ENCODE data around the gene PEMT. TPM values are rescaled to one million over a fixed set of nuclear protein-coding genes. Genes with fewer than 3 reads are reported as not detected.

The PEMT gene
- total RNA-seq, 1 donor from 2014 or later, result 31.1 TPM

DNA sequence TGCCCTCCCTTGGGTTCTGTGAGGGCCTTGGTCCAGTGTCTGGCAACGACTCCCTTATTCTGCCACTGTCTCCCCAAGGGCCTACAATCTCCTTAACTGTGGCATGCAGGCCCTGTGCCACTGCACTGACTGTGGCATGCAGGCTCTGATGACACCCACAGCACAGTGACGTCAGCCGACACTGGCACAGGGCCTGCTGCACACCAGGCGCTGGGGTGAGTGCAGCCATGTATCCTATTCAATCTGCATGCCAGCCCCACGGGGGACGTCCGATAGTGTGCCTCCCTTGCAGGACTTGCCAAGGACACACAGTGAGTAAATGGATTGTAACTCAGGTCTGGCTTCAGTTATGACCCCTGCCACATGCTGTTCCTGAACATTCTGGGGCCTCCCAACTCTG is 55.6 kb downstream of the PEMT start:
- H3K27me3 Mint-ChIP-seq (ENCODE audit: low read depth), result no peaks in the 10 kb centered on the region
- no peak for DNase-seq (ENCODE audit: low spot score)
- H3K9me3 Mint-ChIP-seq (ENCODE audit: low read depth), result no peaks in the 10 kb centered on the region

GRCh38 chr17:17533901-17534441 is 57.5 kb downstream of the PEMT start:
- Mint-ChIP-seq H3K36me3 (ENCODE audit: low read depth) (no peaks in the 10 kb centered on the region), H3K27me3 (ENCODE audit: low read depth) (no peaks in the 10 kb centered on the region), H3K9me3 (ENCODE audit: low read depth) (no peaks in the 10 kb centered on the region), H3K27ac (ENCODE audit: unreplicated experiment) (no peak overlapping the region), H3K4me3 (ENCODE audit: unreplicated experiment) (no peak overlapping the region), H3K4me1 (ENCODE audit: low read depth) (peaks cover 21% of the 10 kb centered on the region)
- TF ChIP-seq, protein P1, sequence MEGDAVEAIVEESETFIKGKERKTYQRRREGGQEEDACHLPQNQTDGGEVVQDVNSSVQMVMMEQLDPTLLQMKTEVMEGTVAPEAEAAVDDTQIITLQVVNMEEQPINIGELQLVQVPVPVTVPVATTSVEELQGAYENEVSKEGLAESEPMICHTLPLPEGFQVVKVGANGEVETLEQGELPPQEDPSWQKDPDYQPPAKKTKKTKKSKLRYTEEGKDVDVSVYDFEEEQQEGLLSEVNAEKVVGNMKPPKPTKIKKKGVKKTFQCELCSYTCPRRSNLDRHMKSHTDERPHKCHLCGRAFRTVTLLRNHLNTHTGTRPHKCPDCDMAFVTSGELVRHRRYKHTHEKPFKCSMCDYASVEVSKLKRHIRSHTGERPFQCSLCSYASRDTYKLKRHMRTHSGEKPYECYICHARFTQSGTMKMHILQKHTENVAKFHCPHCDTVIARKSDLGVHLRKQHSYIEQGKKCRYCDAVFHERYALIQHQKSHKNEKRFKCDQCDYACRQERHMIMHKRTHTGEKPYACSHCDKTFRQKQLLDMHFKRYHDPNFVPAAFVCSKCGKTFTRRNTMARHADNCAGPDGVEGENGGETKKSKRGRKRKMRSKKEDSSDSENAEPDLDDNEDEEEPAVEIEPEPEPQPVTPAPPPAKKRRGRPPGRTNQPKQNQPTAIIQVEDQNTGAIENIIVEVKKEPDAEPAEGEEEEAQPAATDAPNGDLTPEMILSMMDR (IDR thresholded peaks at IDR 0.05), result no peak
- DNase-seq (ENCODE audit: low spot score), result no peak

More for the DNA sequence above, 55.6 kb downstream of the PEMT start:
- TF ChIP-seq, protein P1 (IDR thresholded peaks at IDR 0.05), result no peak
- Mint-ChIP-seq H3K36me3 (ENCODE audit: low read depth) (no peaks in the 10 kb centered on the region), H3K27ac (ENCODE audit: unreplicated experiment) (peak overlapping the region; percentile 68), H3K4me3 (ENCODE audit: unreplicated experiment) (no peak overlapping the region), H3K4me1 (ENCODE audit: low read depth) (peaks cover 26% of the 10 kb centered on the region)

DNA sequence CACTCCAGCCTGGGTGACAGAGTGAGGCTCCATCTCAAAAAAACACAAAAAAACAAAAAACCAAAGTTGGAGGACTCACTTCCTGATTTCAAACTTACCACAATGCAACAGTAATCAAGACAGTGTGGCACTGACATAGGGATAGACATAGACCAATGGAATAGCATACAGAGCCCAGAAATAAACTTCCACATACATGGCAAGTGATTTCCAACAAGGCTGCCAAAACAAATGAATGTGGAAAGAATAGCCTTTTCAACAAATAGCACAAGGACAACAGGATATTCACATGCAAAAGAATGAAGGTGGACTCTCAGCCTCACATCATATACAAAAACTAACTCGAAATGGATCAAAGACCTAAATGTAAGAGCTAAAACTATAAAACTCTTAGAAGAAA is 58.5 kb downstream of the PEMT start:
- peaks cover 14% of the 10 kb centered on the region for H3K4me1 Mint-ChIP-seq (ENCODE audit: low read depth)
- DNase-seq (ENCODE audit: low spot score), result no peak
- H3K27ac Mint-ChIP-seq (ENCODE audit: unreplicated experiment), result no peak overlapping the region
- TF ChIP-seq, protein P1 (IDR thresholded peaks at IDR 0.05), result no peak
- H3K27me3 Mint-ChIP-seq (ENCODE audit: low read depth), result no peaks in the 10 kb centered on the region
- H3K4me3 Mint-ChIP-seq (ENCODE audit: unreplicated experiment), result no peak overlapping the region
- H3K9me3 Mint-ChIP-seq (ENCODE audit: low read depth), result no peaks in the 10 kb centered on the region
- H3K36me3 Mint-ChIP-seq (ENCODE audit: low read depth), result no peaks in the 10 kb centered on the region

- DNase-seq (ENCODE audit: low spot score), result no peak
- peaks cover 8% of the 10 kb centered on the region for H3K4me1 Mint-ChIP-seq (ENCODE audit: low read depth)
- no peaks in the 10 kb centered on the region for H3K36me3 Mint-ChIP-seq (ENCODE audit: low read depth)
- no peak overlapping the region for H3K4me3 Mint-ChIP-seq (ENCODE audit: unreplicated experiment)
- no peaks in the 10 kb centered on the region for H3K27me3 Mint-ChIP-seq (ENCODE audit: low read depth)
- no peaks in the 10 kb centered on the region for H3K9me3 Mint-ChIP-seq (ENCODE audit: low read depth)
- TF ChIP-seq, protein P1 (IDR thresholded peaks at IDR 0.05), result no peak
- no peak overlapping the region for H3K27ac Mint-ChIP-seq (ENCODE audit: unreplicated experiment)
Observed at GRCh38 chr17:17531156-17531555, 60.4 kb downstream of the PEMT start.

GRCh38 chr17:17528696-17529652 is 62.5 kb downstream of the PEMT start:
- no peak for DNase-seq (ENCODE audit: low spot score)
- no peak overlapping the region for H3K27ac Mint-ChIP-seq (ENCODE audit: unreplicated experiment)
- TF ChIP-seq, protein P1 (IDR thresholded peaks at IDR 0.05), result no peak
- H3K36me3 Mint-ChIP-seq (ENCODE audit: low read depth), result no peaks in the 10 kb centered on the region
- H3K9me3 Mint-ChIP-seq (ENCODE audit: low read depth), result no peaks in the 10 kb centered on the region
- H3K4me1 Mint-ChIP-seq (ENCODE audit: low read depth), result peaks cover under 1% of the 10 kb centered on the region
- H3K4me3 Mint-ChIP-seq (ENCODE audit: unreplicated experiment), result no peak overlapping the region
- no peaks in the 10 kb centered on the region for H3K27me3 Mint-ChIP-seq (ENCODE audit: low read depth)

Data from chondrocyte (in vitro differentiated cells).